ENCODE data around the gene SART1. TPM values are rescaled to one million over a fixed set of nuclear protein-coding genes. Genes with fewer than 3 reads are reported as not detected.
A peak's percentile ranks its signal among the peaks of the same experiment; 100 is the strongest.
"Not testable (repeated sequence)": the region's sequence is repeated elsewhere in the genome, so short reads cannot be mapped to it uniquely, and the experiment has no call there.

The SART1 gene
- total RNA-seq, 4 donors from 2014 or later, result 27.6 to 35.0 (median 33.1) TPM

DNA sequence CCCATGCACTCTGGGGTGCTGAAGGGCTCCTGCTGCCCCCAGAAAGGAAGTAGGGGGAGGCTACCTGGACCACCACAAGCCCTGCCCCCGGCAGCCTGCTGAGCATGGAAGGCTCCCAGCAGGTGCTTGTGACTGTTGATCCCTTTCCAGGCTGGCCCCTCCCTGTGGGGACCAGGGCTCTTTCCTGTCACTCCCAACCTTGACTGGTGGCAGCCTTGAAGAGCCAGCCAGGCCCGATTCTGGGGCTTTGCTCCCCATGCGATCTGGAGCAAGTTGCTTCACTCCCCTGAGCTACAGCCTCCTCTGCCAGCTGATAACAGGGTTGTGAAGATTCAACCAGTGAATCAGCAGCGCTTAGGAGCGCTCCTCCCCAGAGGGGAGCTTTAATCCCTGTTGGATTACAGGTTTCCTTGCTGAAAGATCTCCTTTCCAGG, 45.7 kb downstream of the SART1 start:
- Histone ChIP-seq H3K4me3 (no peak overlapping the region), H3K4me1 (peaks cover 16 to 49% (median 24%) of the 10 kb centered on the region in 3 donors), H3K36me3 (peaks cover 0 to 35% (median 8%) of the 10 kb centered on the region in 3 donors), H3K27ac (peak overlapping the region in 2 of 4 donors; percentile 9 to 21), H3K9me3 (no peaks in the 10 kb centered on the region), H3K27me3 (peaks cover 0 to 10% (median 2%) of the 10 kb centered on the region in 4 donors)
- intact Hi-C loops (cut with DNase I), result no loop called here
- no peak for TF ChIP-seq CTCF (IDR thresholded peaks at IDR 0.05)
- no peak for TF ChIP-seq POLR2A (IDR thresholded peaks at IDR 0.05)
- no peak for DNase-seq
- WGBS, 2 donors, result 23 to 42% methylated on average over 3 of the region's 5 CpGs

DNA sequence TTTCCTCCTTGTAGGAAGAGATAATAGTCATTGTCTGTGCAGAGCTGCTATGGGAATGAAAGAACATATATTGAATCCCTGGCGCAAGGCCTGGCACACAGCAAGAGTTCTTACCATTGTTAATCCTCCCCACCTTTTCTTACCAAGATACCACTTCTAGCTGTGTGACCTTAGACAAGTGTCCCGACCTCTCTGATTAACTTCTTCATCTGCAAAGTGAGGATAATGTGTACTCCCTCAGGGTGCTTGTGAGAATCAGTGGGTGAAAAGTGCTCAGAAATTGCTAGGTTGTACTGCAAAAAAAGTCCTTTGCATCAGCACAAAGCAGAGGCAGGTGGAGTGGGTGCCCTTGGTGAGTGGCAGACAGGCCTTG, 46.5 kb downstream of the SART1 start:
- intact Hi-C loops (cut with DNase I), result no loop called here
- DNase-seq, result no peak
- Histone ChIP-seq H3K9me3 (no peaks in the 10 kb centered on the region), H3K4me1 (peaks cover 18 to 53% (median 26%) of the 10 kb centered on the region in 3 donors), H3K27me3 (peaks cover 0 to 18% (median 2%) of the 10 kb centered on the region in 4 donors), H3K36me3 (peaks cover 0 to 35% (median 8%) of the 10 kb centered on the region in 3 donors), H3K4me3 (no peak overlapping the region), H3K27ac (peak overlapping the region in 2 of 4 donors; percentile 45 to 64)
- TF ChIP-seq POLR2A (IDR thresholded peaks at IDR 0.05) (no peak), CTCF (IDR thresholded peaks at IDR 0.05) (no peak)
- WGBS, 2 donors, result 67 to 74% methylated on average over 2 of the region's 2 CpGs

- Histone ChIP-seq H3K27me3 (peaks cover 0 to 23% (median 2%) of the 10 kb centered on the region in 4 donors), H3K4me1 (peaks cover 15 to 53% (median 24%) of the 10 kb centered on the region in 3 donors), H3K9me3 (no peaks in the 10 kb centered on the region), H3K27ac (peak overlapping the region in 3 of 4 donors; percentile 45 to 64 (median 46)), H3K4me3 (no peak overlapping the region), H3K36me3 (peaks cover 0 to 33% (median 7%) of the 10 kb centered on the region in 3 donors)
- no peak for DNase-seq
- WGBS, 2 donors, result 52% methylated on average over 4 of the region's 10 CpGs; no CpG with 5 or more reads in 1 of the 2 donors
- no peak for TF ChIP-seq CTCF (IDR thresholded peaks at IDR 0.05)
- no peak for TF ChIP-seq POLR2A (IDR thresholded peaks at IDR 0.05)
- intact Hi-C loops (cut with DNase I), result no loop called here
These were observed 47.1 kb downstream of the SART1 start for GRCh38 chr11:66008468-66009101.

- intact Hi-C loops (cut with DNase I); H3K27ac ChIP-seq; DNase-seq; H3K9me3 ChIP-seq; H3K4me3 ChIP-seq: not testable (repeated sequence)
- H3K27me3 ChIP-seq, result peaks cover 0 to 30% (median 2%) of the 10 kb centered on the region in 4 donors
- WGBS, 2 donors, result 75 to 84% methylated on average over 4 of the region's 4 CpGs
- H3K36me3 ChIP-seq, result peaks cover 0 to 19% (median 0%) of the 10 kb centered on the region in 3 donors
- H3K4me1 ChIP-seq, result peaks cover 14 to 50% (median 24%) of the 10 kb centered on the region in 3 donors
These were observed 48.5 kb downstream of the SART1 start for GRCh38 chr11:66010036-66010435.

GRCh38 chr11:66011239-66011784, 49.8 kb downstream of the SART1 start:
- DNase-seq, result no peak
- H3K4me3 ChIP-seq, result peak overlapping the region; percentile 27 to 60 (median 37)

More at GRCh38 chr11:66011239-66011784, 49.8 kb downstream of the SART1 start:
- H3K9me3 ChIP-seq, result no peaks in the 10 kb centered on the region
- H3K27me3 ChIP-seq, result peaks cover 0 to 30% (median 2%) of the 10 kb centered on the region in 4 donors
- peaks cover 14 to 50% (median 24%) of the 10 kb centered on the region in 3 donors for H3K4me1 ChIP-seq
- H3K27ac ChIP-seq, result peak overlapping the region; percentile 51 to 84 (median 70)
- intact Hi-C loops (cut with DNase I), result no loop called here
- peaks cover 0 to 6% (median 0%) of the 10 kb centered on the region in 3 donors for H3K36me3 ChIP-seq
- TF ChIP-seq POLR2A (IDR thresholded peaks at IDR 0.05), result no peak
- no peak for TF ChIP-seq CTCF (IDR thresholded peaks at IDR 0.05)
- 29 to 38% methylated on average over 3 to 7 of the region's 14 CpGs for WGBS, 2 donors

All from esophagus squamous epithelium (tissue), 5 donors.